SU-DHL-6 (cell line): ENCODE results near the gene PDGFA.

ENCODE experiments used
- H2AFZ ChIP-seq: fragments of 200-600 bp; sonication (generic); 2 replicates; pipeline ENCODE4 v1.6.1; 2014; ENCODE audit warnings: low read depth, mild to moderate bottlenecking, moderate library complexity, mixed read lengths, antibody characterized with exemption, low read length; ENCODE audit not compliant: severe bottlenecking
- H3F3A ChIP-seq: fragments of 200-600 bp; shearing (Covaris generic); 2 replicates; pipeline ENCODE4 v1.6.0; 2016; ENCODE audit warnings: antibody characterized with exemption, mild to moderate bottlenecking; ENCODE audit not compliant: insufficient read depth
- H3K27ac ChIP-seq: fragments of 200-600 bp; sonication (generic); 2 replicates; pipeline ENCODE4 v1.5.1; 2016; ENCODE audit warnings: low read depth, mild to moderate bottlenecking, low read length, moderate library complexity, mixed read lengths
- H3K27me3 ChIP-seq: fragments of 200-600 bp; sonication (generic), shearing (Covaris generic); 2 replicates; pipeline ENCODE4 v1.6.0; 2014; ENCODE audit warnings: mild to moderate bottlenecking, low read length
- H3K36me3 ChIP-seq: fragments of 200-600 bp; sonication (generic); 2 replicates; pipeline ENCODE4 v1.6.1; 2014; ENCODE audit warnings: mild to moderate bottlenecking, low read length, mixed read lengths
- H3K4me2 ChIP-seq: fragments of 300-600, 200-600 bp; shearing (Covaris generic), sonication (generic); 2 replicates; pipeline ENCODE4 v1.6.0; 2014; ENCODE audit warnings: low read length, low read depth, mild to moderate bottlenecking; ENCODE audit not compliant: poor library complexity, severe bottlenecking
- H3K4me3 ChIP-seq: fragments of 200-600 bp; sonication (generic); 2 replicates; pipeline ENCODE4 v1.5.1; 2014; ENCODE audit warnings: antibody characterized with exemption, low read length, mild to moderate bottlenecking, mixed read lengths; ENCODE audit not compliant: insufficient read depth, poor library complexity, severe bottlenecking
- H3K79me2 ChIP-seq: fragments of 200-600 bp; sonication (generic); 2 replicates; pipeline ENCODE4 v1.6.1; 2014; ENCODE audit warnings: mild to moderate bottlenecking, low read length, moderate library complexity; ENCODE audit not compliant: insufficient read depth
- H3K9ac ChIP-seq: fragments of 200-600 bp; sonication (generic); 2 replicates; pipeline ENCODE4 v1.7.0; 2014; ENCODE audit warnings: mild to moderate bottlenecking, low read length
- H3K9me2 ChIP-seq: fragments of 200-600 bp; sonication (generic); replicated peaks from 2 replicates; pipeline ENCODE4 v1.6.1; 2014; ENCODE audit warnings: low read length; ENCODE audit not compliant: insufficient read depth
- H3K9me3 ChIP-seq: fragments of 200-600 bp; sonication (generic); 2 replicates; pipeline ENCODE4 v1.6.1; 2014; ENCODE audit warnings: low read length, mixed read lengths; ENCODE audit not compliant: insufficient read depth
- H4K20me1 ChIP-seq: fragments of 200-600 bp; sonication (generic); 2 replicates; pipeline ENCODE4 v1.6.1; 2014; ENCODE audit warnings: low read depth, mild to moderate bottlenecking, antibody characterized with exemption, low read length, moderate library complexity, mixed read lengths
- CTCF ChIP-seq: fragments of 200-600 bp; sonication (generic); IDR thresholded peaks from one replicate; pipeline ENCODE4 v1.5.1; 2017; ENCODE audit warnings: antibody characterized with exemption, mild to moderate bottlenecking, low read length, moderate library complexity; ENCODE audit not compliant: insufficient read depth, poor library complexity, severe bottlenecking
- EZH2phosphoT487 ChIP-seq: fragments of 200-600 bp; sonication (generic), shearing (Covaris generic); conservative IDR thresholded peaks from 2 replicates; pipeline ENCODE4 v1.6.1; 2018; ENCODE audit warnings: mild to moderate bottlenecking, antibody characterized with exemption, low read length, moderate library complexity, mixed read lengths

Gene PDGFA

DNA sequence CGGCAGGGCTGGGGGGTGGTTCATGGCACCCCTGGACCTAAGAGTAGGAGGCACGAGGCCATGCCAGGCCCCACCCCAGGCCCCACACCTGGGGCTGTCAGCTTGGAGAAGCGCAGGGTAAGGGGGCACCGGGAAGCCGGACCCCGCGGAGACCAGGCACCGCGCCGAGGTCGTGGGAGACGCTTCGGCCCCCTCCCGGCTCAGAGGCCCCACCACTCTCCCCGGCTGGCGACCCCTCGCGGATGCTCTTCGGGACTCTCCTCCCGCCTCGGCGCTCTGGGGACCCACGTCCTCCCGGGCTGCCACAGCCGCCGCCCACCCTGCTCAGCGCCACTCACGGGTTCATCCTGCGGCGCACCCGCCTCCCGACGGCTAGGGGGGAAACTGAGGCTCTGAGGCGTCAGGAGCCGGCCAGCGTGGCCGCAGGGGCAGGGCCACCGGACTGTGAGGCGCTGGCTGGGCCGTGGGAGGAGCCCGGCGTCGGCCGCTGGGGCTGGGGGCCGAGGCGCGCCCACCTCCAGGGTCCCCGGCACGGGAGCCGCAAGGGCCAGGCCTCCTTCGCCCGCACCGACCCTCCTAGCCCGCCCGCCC, 25.9 kb downstream of the PDGFA start:
- Histone ChIP-seq H3K9me3 (no peaks in the 10 kb centered on the region), H3K9me2 (no peaks in the 10 kb centered on the region), H2AFZ (no peak overlapping the region), H3K9ac (no peak overlapping the region), H3K36me3 (no peaks in the 10 kb centered on the region), H3K27me3 (no peaks in the 10 kb centered on the region), H3K27ac (no peak overlapping the region), H3K79me2 (no peaks in the 10 kb centered on the region), H3K4me2 (no peak overlapping the region), H3F3A (no peaks in the 10 kb centered on the region), H3K4me3 (no peak overlapping the region), H4K20me1 (no peaks in the 10 kb centered on the region)
- TF ChIP-seq EZH2phosphoT487 (no peak), CTCF (no peak)

DNA sequence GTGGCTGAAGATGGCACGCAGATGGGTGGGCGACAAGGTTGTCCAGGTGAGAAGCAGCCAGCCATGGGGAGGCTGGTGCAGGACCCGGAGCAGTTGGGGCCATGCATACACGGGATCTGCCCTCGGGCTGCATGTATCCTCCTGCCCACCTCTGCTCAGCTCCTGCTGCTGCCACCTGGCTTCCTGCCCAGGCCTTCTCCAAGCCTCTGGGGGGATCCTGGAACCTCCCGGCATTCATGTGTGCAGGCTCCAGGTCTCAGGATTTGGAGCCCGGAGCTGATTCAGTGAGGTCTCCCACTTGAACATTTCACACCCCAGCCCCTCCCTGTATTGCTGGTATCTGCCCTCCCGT, 27.0 kb downstream of the PDGFA start:
- Histone ChIP-seq H3K36me3 (no peaks in the 10 kb centered on the region), H3K9me2 (no peaks in the 10 kb centered on the region), H3K27me3 (no peaks in the 10 kb centered on the region), H3K9me3 (no peaks in the 10 kb centered on the region), H3K27ac (no peak overlapping the region), H4K20me1 (no peaks in the 10 kb centered on the region), H3K9ac (no peak overlapping the region), H2AFZ (no peak overlapping the region), H3F3A (no peaks in the 10 kb centered on the region), H3K4me2 (no peak overlapping the region), H3K4me3 (no peak overlapping the region), H3K79me2 (no peaks in the 10 kb centered on the region)
- no peak for TF ChIP-seq EZH2phosphoT487
- no peak for TF ChIP-seq CTCF

DNA sequence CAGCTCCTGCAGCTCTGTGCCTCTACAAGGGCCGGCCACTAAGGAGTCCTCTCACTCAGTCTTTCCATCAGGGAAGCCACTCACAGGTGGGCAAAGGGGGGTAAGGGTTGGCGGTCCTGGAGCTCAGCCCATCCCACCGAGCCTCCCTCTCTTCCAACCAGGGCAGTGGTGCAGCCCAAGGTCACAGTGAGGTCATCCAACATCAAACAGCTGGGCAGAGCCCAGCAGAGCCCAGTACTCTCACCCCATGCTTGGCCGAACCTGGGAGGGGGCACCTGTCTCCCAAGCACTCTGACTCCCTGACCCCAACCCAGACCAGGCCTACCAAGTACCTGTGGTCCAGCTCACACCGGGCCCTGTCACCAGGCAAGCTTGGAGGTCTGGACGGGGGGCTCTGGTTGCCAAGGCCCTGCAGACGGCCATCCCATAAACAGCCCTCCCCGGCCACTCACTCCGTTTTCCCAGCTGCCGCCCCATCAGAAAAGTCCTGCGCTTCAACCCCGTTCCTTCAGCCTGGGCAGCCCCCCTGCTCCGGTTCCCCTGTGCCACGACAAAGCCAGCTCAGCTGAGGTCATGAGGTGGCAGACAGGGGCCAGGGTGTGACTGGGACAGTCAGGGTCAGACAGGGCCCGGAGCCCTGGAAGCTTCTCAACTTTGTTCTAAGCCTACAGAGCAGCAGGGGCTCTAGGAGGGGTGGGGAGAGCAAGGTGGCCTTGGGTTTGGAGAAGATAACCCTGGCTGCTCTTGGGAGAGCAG, 27.5 kb downstream of the PDGFA start:
- H3K27me3 ChIP-seq, result no peaks in the 10 kb centered on the region
- no peaks in the 10 kb centered on the region for H3K9me2 ChIP-seq
- no peak overlapping the region for H2AFZ ChIP-seq
- no peaks in the 10 kb centered on the region for H3K36me3 ChIP-seq
- no peak overlapping the region for H3K9ac ChIP-seq
- no peaks in the 10 kb centered on the region for H3F3A ChIP-seq
- no peaks in the 10 kb centered on the region for H3K79me2 ChIP-seq
- no peaks in the 10 kb centered on the region for H4K20me1 ChIP-seq
- no peak overlapping the region for H3K4me2 ChIP-seq
- H3K4me3 ChIP-seq, result no peak overlapping the region
- no peak overlapping the region for H3K27ac ChIP-seq
- H3K9me3 ChIP-seq, result no peaks in the 10 kb centered on the region
- TF ChIP-seq EZH2phosphoT487 (no peak), CTCF (no peak)
